ENCODE results near the gene PSD2.
A peak's percentile ranks its signal among the peaks of the same experiment; 100 is the strongest.

PSD2 gene

GRCh38 chr5:139839918-139840317 is 44.3 kb downstream of the PSD2 start:
- no peak for DNase-seq

- DNase-seq = no peak
Observed at GRCh38 chr5:139841549-139841948, 45.9 kb downstream of the PSD2 start.

- DNase-seq = no peak
Observed at GRCh38 chr5:139842321-139842720, 46.7 kb downstream of the PSD2 start.

GRCh38 chr5:139843991-139844390 is 48.4 kb downstream of the PSD2 start:
- no peak for DNase-seq

- DNase-seq = peak; percentile 87
Observed at GRCh38 chr5:139844472-139845145, 49.0 kb downstream of the PSD2 start.

- DNase-seq = no peak
Observed at GRCh38 chr5:139845846-139846681, 50.5 kb downstream of the PSD2 start.

GRCh38 chr5:139847091-139847490 is 51.5 kb downstream of the PSD2 start:
- DNase-seq = no peak

GRCh38 chr5:139847790-139848507 is 52.3 kb downstream of the PSD2 start:
- peak; percentile 90 for DNase-seq

- DNase-seq = peak; percentile 70
Observed at GRCh38 chr5:139848508-139849100, 53.0 kb downstream of the PSD2 start.

- DNase-seq = no peak
Observed at GRCh38 chr5:139849501-139849900, 53.9 kb downstream of the PSD2 start.

- DNase-seq = no peak
Observed at GRCh38 chr5:139849942-139850341, 54.3 kb downstream of the PSD2 start.

- DNase-seq = no peak
Observed at GRCh38 chr5:139850423-139851016, 54.9 kb downstream of the PSD2 start.

- DNase-seq = no peak
Observed at GRCh38 chr5:139851558-139851957, 56.0 kb downstream of the PSD2 start.

- DNase-seq = no peak
Observed at GRCh38 chr5:139852696-139853095, 57.1 kb downstream of the PSD2 start.

GRCh38 chr5:139854029-139854605 is 58.5 kb downstream of the PSD2 start:
- DNase-seq = no peak

GRCh38 chr5:139854953-139855352 is 59.3 kb downstream of the PSD2 start:
- no peak for DNase-seq

GRCh38 chr5:139855451-139855850 is 59.8 kb downstream of the PSD2 start:
- no peak for DNase-seq

GRCh38 chr5:139855946-139856540 is 60.4 kb downstream of the PSD2 start:
- no peak for DNase-seq

- DNase-seq = no peak
Observed at GRCh38 chr5:139856714-139857113, 61.1 kb downstream of the PSD2 start.

GRCh38 chr5:139859013-139859412 is 63.4 kb downstream of the PSD2 start:
- no peak for DNase-seq

- DNase-seq = no peak
Observed at GRCh38 chr5:139861021-139861888, 65.6 kb downstream of the PSD2 start.
